K562 (cell line): Measurements from ENCODE around the gene QSOX2. TPM values are rescaled to one million over a fixed set of nuclear protein-coding genes. Genes with fewer than 3 reads are reported as not detected.

Experiments
- ATAC-seq: fragments of 200-7000 bp; cut with Tn5 transposase; 3 replicates; pipeline ENCODE4 v1.9.1; 2020; ENCODE audit warnings: moderate library complexity
- BruUV-seq: library from RNA; stranded (reverse); fragments of 400-500 nt; replicated peaks from 2 replicates; lab custom pipeline; 2021; lab: Mats Ljungman, UMichigan
- CTCF ChIA-PET: fragments of 300-600 bp; formaldehyde crosslinking; extraction: SDS; loops from one replicate; lab custom pipeline; 2021; ENCODE audit warnings: low intra/inter-chr PET ratio; lab: Yijun Ruan, JAX
- POLR2A ChIA-PET: fragments of 300-600, 350-650 bp; sonication (Branson Sonifier 250); formaldehyde crosslinking; extraction: SDS; loops from one replicate; lab custom pipeline; 2021; ENCODE audit warnings: antibody characterized with exemption, inconsistent platforms; lab: Yijun Ruan, JAX
- DNase-seq, 4 experiments: peaks; one replicate each; pipeline versions ENCODE4 v3.0.0 to v3.0.0-alpha.2; 2011 to 2018; ENCODE audit warnings: low spot score in 3 of 4, mixed read lengths in 3 of 4; ENCODE audit errors: extremely low read depth in 1 of 4
- FAIRE-seq: peaks from 2 replicates; lab custom pipeline; 2011; peaks lifted over from hg19 to GRCh38; lab: Jason Lieb, UNC
- H2AFZ ChIP-seq: 2 replicates; pipeline ENCODE4 v1.6.0; 2011; ENCODE audit warnings: low read depth, low read length, control low read depth, inconsistent platforms
- H3K27ac ChIP-seq: fragments of 200-600 bp; 3 replicates; pipeline ENCODE4 v1.8.0; 2011; ENCODE audit warnings: low read depth, mild to moderate bottlenecking, control low read depth, inconsistent platforms, low read length, moderate library complexity, mixed read lengths; ENCODE audit errors: extremely low read depth
- H3K27me3 ChIP-seq, 2 experiments: fragments of 300-600 bp in 1 of 2; 2 replicates in 1 of 2; 3 replicates in 1 of 2; pipeline versions ENCODE4 v1.6.0 to v1.8.0; 2011; ENCODE audit warnings: inconsistent platforms in 2 of 2, low read length in 2 of 2, mild to moderate bottlenecking in 1 of 2, mixed read lengths in 1 of 2, moderate library complexity in 1 of 2; ENCODE audit not compliant: control insufficient read depth in 2 of 2, insufficient read depth in 2 of 2
- H3K36me3 ChIP-seq: fragments of 300-600 bp; 3 replicates; pipeline ENCODE4 v1.8.0; 2011; ENCODE audit warnings: mild to moderate bottlenecking, low read length, inconsistent platforms; ENCODE audit not compliant: control insufficient read depth, insufficient read depth
- H3K4me1 ChIP-seq, 2 experiments: fragments of 200-600 bp in 1 of 2; replicated peaks in 1 of 2; 2 replicates in 1 of 2; 3 replicates in 1 of 2; pipeline versions ENCODE4 v1.5.1 to v1.8.0; 2011; ENCODE audit warnings: inconsistent platforms in 2 of 2, low read length in 2 of 2, mild to moderate bottlenecking in 1 of 2, mixed read lengths in 1 of 2, moderate library complexity in 1 of 2; ENCODE audit not compliant: control insufficient read depth in 2 of 2, insufficient read depth in 2 of 2
- H3K4me2 ChIP-seq: 2 replicates; pipeline ENCODE4 v1.6.1; 2011; ENCODE audit warnings: low read length, control low read depth, inconsistent platforms, mixed read lengths; ENCODE audit not compliant: insufficient read depth
- H3K4me3 ChIP-seq: fragments of 200-600 bp; sonication (generic), shearing (Covaris generic); 2 replicates; pipeline ENCODE4 v1.5.1; 2016; ENCODE audit warnings: control low read depth, inconsistent platforms
- H3K79me2 ChIP-seq: fragments of 200-600 bp; 3 replicates; pipeline ENCODE4 v1.8.0; 2011; ENCODE audit warnings: low read length, inconsistent platforms; ENCODE audit not compliant: control insufficient read depth, insufficient read depth
- H3K9ac ChIP-seq, 2 experiments: 2 replicates each; pipeline versions ENCODE4 v1.6.0 to v1.6.1; 2011; ENCODE audit warnings: low read depth in 2 of 2, low read length in 2 of 2, control low read depth in 1 of 2, inconsistent platforms in 1 of 2, mild to moderate bottlenecking in 1 of 2, mixed read lengths in 1 of 2; ENCODE audit not compliant: insufficient read depth in 1 of 2
- H3K9me1 ChIP-seq: one replicate; pipeline ENCODE4 v1.6.0; 2011; ENCODE audit warnings: inconsistent platforms, mild to moderate bottlenecking, low read length, moderate library complexity; ENCODE audit not compliant: control insufficient read depth, insufficient read depth
- H3K9me3 ChIP-seq: replicated peaks from 2 replicates; pipeline ENCODE4 v1.5.1; 2011; ENCODE audit warnings: low read depth, low read length, inconsistent platforms; ENCODE audit not compliant: control insufficient read depth, insufficient read depth
- H4K20me1 ChIP-seq: replicated peaks from 2 replicates; pipeline ENCODE4 v1.6.1; 2011; ENCODE audit warnings: low read length, inconsistent platforms, mixed read lengths; ENCODE audit not compliant: control insufficient read depth, insufficient read depth
- CBX5 ChIP-seq: IDR thresholded peaks from 2 replicates; pipeline ENCODE4 v1.6.1; 2014; ENCODE audit warnings: low read depth, borderline replicate concordance
- EGR1 ChIP-seq: fragments of 450-650 bp; conservative IDR thresholded peaks from 2 replicates; pipeline ENCODE4 v1.6.1; 2017; ENCODE audit warnings: mild to moderate bottlenecking
- MBD2 ChIP-seq: sonication (generic); IDR thresholded peaks from 2 replicates; pipeline ENCODE4 v1.6.1; 2016; ENCODE audit warnings: low read depth, borderline replicate concordance
- POU5F1 ChIP-seq: fragments of 150-350 bp; IDR thresholded peaks from 2 replicates; pipeline ENCODE4 v1.6.1; 2014; ENCODE audit warnings: borderline replicate concordance, low read length, low read depth, mild to moderate bottlenecking; ENCODE audit not compliant: partially characterized antibody
- PRMT5 ChIP-seq: sonication (generic); formaldehyde crosslinking; IDR thresholded peaks from 2 replicates; pipeline ENCODE4 v1.5.0; 2020; ENCODE audit warnings: missing genetic modification reagents
- RFX5 ChIP-seq: IDR thresholded peaks from 2 replicates; pipeline ENCODE4 v1.6.1; 2011; ENCODE audit warnings: low read depth, mild to moderate bottlenecking, improper control_type of control experiment, low read length
- TOE1 ChIP-seq, 2 experiments: fragments of 450-650 bp in 1 of 2; sonication (generic) in 1 of 2; formaldehyde crosslinking in 1 of 2; IDR thresholded peaks; 2 replicates each; pipeline versions ENCODE4 v1.7.1 to v1.8.0; 2016 to 2022; ENCODE audit warnings: borderline replicate concordance in 2 of 2, mild to moderate bottlenecking in 2 of 2, antibody characterized with exemption in 1 of 2, inconsistent platforms in 1 of 2, low read depth in 1 of 2, missing genetic modification reagents in 1 of 2, moderate library complexity in 1 of 2
- ZBTB43 ChIP-seq: sonication (generic); formaldehyde crosslinking; IDR thresholded peaks from 2 replicates; pipeline ENCODE4 v1.8.0; 2023; ENCODE audit warnings: mild to moderate bottlenecking, missing genetic modification reagents
- ZNF395 ChIP-seq: fragments of 200-800 bp; sonication (Bioruptor generic); IDR thresholded peaks from 2 replicates; pipeline ENCODE4 v1.6.1; 2017; ENCODE audit warnings: missing genetic modification characterization, missing compliant biosample characterization
- WGBS: fragments of 100-300 bp; shearing (Covaris generic); methylation state at CpG from one replicate; pipeline ENCODE4 v1.1.6; 2016; ENCODE audit warnings: low coverage, mixed read lengths; ENCODE audit not compliant: insufficient coverage; ENCODE audit errors: missing lambda C conversion rate; 5-methylcytosine and 5-hydroxymethylcytosine counted together
- in situ Hi-C: fragments of 300-500 bp; cut with MboI; formaldehyde crosslinking; loops from 4 replicates; pipeline ENCODE4 v1.15.0; 2018; ENCODE audit warnings: inconsistent platforms, mixed read lengths
- intact Hi-C: fragments of 100-400 bp; cut with micrococcal nuclease; formaldehyde crosslinking; loops from 2 replicates; pipeline ENCODE4 v1.14.2; 2022
- polyA plus RNA-seq, 8 experiments: library from polyadenylated mRNA; depleted of rRNA in 4 of 8; stranded (reverse) in 5 of 8; unstranded in 3 of 8; fragments of >200 nt; fragmentation: Nextera tagmentation in 2 of 8; fragmentation: Illumina TruSeq in 1 of 8; extraction: Ambion mirVana in 2 of 8; extraction: Trizol in 1 of 8; gene quantifications; 2 replicates each; pipeline versions ENCODE4 v1.2.1 to v1.2.3, GENCODE V29; 2011 to 2014; ENCODE audit warnings: inconsistent platforms in 1 of 8, missing spikeins in 1 of 8
- total RNA-seq, 7 experiments: library from RNA; depleted of rRNA in 6 of 7; stranded (reverse); fragments of >200 nt in 6 of 7; fragmentation: Illumina TruSeq in 2 of 7; extraction: Trizol in 2 of 7; gene quantifications; 2 replicates each; pipeline versions ENCODE4 v1.2.1 to v1.2.3, GENCODE V29; 2011 to 2021; ENCODE audit warnings: low replicate concordance in 1 of 7
- TF ChIP-seq, protein P1 (sequence below): sonication (generic); formaldehyde crosslinking; IDR thresholded peaks from 2 replicates; pipeline ENCODE4 v1.8.0; 2023; ENCODE audit warnings: mild to moderate bottlenecking, missing genetic modification reagents
- TF ChIP-seq, protein P2 (sequence below): sonication (generic); formaldehyde crosslinking; IDR thresholded peaks from 2 replicates; pipeline ENCODE4 v1.9.0; 2022; ENCODE audit warnings: mild to moderate bottlenecking, missing genetic modification reagents

QSOX2 gene
- total and polyA plus RNA-seq, 9 of the 15 experiments (the other 6 are each of a cell fraction or from before 2014, with no cell fraction given), result 0.51 to 23.7 (median 12.7) TPM

- FAIRE-seq (no peak), ATAC-seq (0 out of 3 replicates have a peak, but pooled peaks have one; percentile 7), DNase-seq (peak in 1 of 4 experiments; percentile 41)
- ChIA-PET POLR2A (interaction anchor here (1.1 kb wide), 1 partner anchor 12 kb away, joined by 4 read pairs; no protein-coding TSS in a partner anchor), CTCF (interaction anchor here (0.7 kb wide), 1 partner anchor 476 kb away, joined by 3 read pairs; no protein-coding TSS in a partner anchor)
- Histone ChIP-seq H2AFZ (no peak overlapping the region), H3K27ac (no peak overlapping the region), H3K9me3 (no peaks in the 10 kb centered on the region), H3K9ac (peak overlapping the region in 1 of 2 experiments; percentile 54; a peak in 2 of 4 replicates), H3K4me2 (no peak overlapping the region), H4K20me1 (0 out of 2 replicates have a peak, but pooled peaks cover 6% of the 10 kb centered on the region), H3K4me3 (no peak overlapping the region), H3K79me2 (peaks cover 4% of the 10 kb centered on the region), H3K9me1 (no peaks in the 10 kb centered on the region), H3K27me3 (peaks cover 17 to 65% of the 10 kb centered on the region in 2 experiments; a peak in 4 of 5 replicates), H3K36me3 (no peaks in the 10 kb centered on the region), H3K4me1 (peaks cover 4 to 74% of the 10 kb centered on the region in 2 experiments; a peak in 4 of 5 replicates)
- 8% methylated on average over 30 of the region's 30 CpGs for WGBS
- in situ Hi-C loops (no loop called here), intact Hi-C loops (no loop called here)
- BruUV-seq, result no TSS peak
- TF ChIP-seq ZNF395 (CRISPR knock-in tag), result 0 out of 2 replicates have a peak, but pooled peaks have one; percentile 44
- TF ChIP-seq MBD2, result no peak
- TF ChIP-seq EGR1, result 0 out of 2 replicates have a peak, but pooled peaks have one; percentile 8
- no peak for TF ChIP-seq TOE1 (IDR thresholded peaks at IDR 0.05; ENCODE audit: borderline replicate concordance)
- no peak for TF ChIP-seq TOE1 (CRISPR knock-in tag; IDR thresholded peaks at IDR 0.05; ENCODE audit: borderline replicate concordance, low read depth)
- TF ChIP-seq, protein P1, sequence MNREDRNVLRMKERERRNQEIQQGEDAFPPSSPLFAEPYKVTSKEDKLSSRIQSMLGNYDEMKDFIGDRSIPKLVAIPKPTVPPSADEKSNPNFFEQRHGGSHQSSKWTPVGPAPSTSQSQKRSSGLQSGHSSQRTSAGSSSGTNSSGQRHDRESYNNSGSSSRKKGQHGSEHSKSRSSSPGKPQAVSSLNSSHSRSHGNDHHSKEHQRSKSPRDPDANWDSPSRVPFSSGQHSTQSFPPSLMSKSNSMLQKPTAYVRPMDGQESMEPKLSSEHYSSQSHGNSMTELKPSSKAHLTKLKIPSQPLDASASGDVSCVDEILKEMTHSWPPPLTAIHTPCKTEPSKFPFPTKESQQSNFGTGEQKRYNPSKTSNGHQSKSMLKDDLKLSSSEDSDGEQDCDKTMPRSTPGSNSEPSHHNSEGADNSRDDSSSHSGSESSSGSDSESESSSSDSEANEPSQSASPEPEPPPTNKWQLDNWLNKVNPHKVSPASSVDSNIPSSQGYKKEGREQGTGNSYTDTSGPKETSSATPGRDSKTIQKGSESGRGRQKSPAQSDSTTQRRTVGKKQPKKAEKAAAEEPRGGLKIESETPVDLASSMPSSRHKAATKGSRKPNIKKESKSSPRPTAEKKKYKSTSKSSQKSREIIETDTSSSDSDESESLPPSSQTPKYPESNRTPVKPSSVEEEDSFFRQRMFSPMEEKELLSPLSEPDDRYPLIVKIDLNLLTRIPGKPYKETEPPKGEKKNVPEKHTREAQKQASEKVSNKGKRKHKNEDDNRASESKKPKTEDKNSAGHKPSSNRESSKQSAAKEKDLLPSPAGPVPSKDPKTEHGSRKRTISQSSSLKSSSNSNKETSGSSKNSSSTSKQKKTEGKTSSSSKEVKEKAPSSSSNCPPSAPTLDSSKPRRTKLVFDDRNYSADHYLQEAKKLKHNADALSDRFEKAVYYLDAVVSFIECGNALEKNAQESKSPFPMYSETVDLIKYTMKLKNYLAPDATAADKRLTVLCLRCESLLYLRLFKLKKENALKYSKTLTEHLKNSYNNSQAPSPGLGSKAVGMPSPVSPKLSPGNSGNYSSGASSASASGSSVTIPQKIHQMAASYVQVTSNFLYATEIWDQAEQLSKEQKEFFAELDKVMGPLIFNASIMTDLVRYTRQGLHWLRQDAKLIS (CRISPR knock-in tag), result no peak
- TF ChIP-seq, protein P2, sequence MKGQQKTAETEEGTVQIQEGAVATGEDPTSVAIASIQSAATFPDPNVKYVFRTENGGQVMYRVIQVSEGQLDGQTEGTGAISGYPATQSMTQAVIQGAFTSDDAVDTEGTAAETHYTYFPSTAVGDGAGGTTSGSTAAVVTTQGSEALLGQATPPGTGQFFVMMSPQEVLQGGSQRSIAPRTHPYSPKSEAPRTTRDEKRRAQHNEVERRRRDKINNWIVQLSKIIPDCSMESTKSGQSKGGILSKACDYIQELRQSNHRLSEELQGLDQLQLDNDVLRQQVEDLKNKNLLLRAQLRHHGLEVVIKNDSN (CRISPR knock-in tag), result peak; percentile 80
- TF ChIP-seq POU5F1, result no peak
- no peak for TF ChIP-seq ZBTB43 (CRISPR knock-in tag)
- TF ChIP-seq PRMT5 (CRISPR knock-in tag), result no peak
- TF ChIP-seq CBX5, result no peak
- no peak for TF ChIP-seq RFX5
Measured at GRCh38 chr9:136249877-136250559, 4.4 kb upstream of the QSOX2 start.
